DMS114 treated with DMSO at 0.1 percent for 48 hours (cell line): ENCODE results near the gene SFT2D3.

Source experiments
- DNase-seq: peaks from one replicate; lab custom pipeline; 2025; ENCODE audit not compliant: unreplicated experiment; lab: John Stamatoyannopoulos, UW

Gene SFT2D3

DNA sequence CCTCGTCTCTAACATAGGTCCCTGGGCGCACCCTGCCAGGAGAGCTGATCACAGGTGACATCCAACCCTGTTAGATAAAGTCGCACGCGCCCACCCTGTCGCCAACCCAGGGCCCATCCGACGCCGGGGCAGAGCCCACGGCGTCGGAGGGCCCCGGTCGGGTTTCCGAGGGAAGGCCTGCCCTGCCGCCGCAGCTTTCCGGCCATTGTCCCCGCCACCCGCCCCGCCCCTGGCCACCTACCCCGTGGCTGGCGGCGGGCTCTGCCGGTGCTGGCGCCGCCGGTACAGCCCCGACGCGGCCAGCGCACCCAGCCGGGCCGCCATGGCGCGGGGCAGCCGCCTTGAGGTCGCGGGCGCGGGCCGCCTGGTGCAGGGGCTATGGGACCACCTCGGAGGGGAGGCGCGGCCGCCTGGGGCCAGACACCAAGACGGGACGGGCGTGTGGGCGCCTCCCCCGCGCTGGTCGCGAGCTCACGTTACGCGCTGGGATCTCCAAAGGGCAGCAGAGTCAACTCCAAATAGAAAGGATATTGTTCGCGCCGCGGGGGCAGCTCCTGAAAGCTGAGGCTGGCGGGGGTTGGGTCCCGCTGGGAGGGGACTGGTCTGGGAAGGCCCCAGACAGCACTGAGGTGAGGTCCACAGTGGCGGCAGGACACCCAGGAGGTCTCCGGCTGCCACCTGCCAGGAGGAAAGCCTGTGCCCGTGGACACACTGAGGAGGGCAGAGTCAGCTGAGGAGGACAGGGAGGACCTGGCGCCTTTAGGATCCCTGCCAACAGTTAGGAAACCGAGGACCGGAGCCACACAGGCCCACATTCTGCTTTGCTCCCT lies 37.0 kb upstream of the SFT2D3 start:
- DNase-seq: no peak

DNA sequence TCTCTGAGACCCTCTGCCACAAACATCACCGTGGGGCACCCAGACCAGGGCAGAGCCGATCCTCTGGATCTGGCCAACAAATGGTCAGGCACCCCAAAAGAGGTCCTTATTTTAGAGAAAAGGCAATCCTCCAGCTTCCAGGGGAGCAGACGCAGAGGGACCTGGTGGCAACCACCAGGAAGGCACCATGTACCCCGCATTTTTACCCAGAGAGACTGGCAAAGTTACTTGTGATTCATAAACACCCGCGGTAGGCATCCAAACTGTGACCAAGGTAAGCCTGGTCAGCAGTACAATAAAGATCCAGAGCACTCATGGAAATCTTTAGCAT lies 36.4 kb upstream of the SFT2D3 start:
- DNase-seq: no peak

DNA sequence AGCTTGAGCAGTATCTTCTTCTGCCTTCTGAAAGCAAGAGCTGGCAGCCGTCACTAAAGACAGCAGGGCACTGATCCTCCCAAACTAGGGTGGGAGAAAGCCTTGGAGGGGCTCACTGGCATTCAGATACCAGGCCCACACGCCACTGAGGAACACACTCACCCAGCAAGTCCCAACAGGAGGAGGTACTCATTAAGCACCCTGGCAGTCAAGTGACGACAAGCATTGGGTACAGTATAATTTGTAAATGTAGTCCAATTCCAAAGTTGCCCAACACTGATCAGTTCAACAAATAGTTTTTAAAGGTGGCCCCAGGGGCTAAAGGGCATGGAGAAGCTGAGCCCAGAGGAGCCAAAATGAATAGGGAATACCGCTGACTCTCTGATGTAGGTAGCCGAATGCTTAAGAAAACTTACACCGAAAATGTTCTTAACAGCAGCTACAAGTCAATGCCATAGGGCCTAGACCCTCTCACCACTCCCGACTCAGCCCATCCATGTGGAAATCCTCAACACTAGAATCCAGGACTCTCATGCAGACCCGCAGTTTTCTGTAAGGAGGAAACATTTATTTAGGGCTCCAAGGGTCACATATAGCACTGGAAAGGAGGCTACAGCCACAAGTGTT lies 35.9 kb upstream of the SFT2D3 start:
- DNase-seq: no peak

DNA sequence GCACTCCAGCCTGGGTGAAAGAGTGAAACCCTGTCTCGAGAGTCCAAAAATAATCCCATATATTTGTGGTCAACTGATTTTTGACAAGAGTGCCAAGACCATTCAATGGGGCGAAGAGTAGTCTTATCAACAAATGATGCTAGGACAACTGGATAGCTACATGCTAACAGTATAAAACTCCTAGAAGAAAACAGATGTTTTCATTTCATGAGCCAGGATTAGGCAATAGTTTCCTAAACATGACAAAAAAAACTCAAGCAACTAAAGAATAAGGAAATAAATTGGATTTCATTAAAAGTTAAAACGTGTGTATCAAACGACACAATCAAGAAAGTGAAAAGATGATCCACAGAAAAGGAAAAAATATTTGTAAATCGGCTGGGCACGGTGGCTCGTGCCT lies 32.2 kb upstream of the SFT2D3 start:
- DNase-seq: no peak

DNA sequence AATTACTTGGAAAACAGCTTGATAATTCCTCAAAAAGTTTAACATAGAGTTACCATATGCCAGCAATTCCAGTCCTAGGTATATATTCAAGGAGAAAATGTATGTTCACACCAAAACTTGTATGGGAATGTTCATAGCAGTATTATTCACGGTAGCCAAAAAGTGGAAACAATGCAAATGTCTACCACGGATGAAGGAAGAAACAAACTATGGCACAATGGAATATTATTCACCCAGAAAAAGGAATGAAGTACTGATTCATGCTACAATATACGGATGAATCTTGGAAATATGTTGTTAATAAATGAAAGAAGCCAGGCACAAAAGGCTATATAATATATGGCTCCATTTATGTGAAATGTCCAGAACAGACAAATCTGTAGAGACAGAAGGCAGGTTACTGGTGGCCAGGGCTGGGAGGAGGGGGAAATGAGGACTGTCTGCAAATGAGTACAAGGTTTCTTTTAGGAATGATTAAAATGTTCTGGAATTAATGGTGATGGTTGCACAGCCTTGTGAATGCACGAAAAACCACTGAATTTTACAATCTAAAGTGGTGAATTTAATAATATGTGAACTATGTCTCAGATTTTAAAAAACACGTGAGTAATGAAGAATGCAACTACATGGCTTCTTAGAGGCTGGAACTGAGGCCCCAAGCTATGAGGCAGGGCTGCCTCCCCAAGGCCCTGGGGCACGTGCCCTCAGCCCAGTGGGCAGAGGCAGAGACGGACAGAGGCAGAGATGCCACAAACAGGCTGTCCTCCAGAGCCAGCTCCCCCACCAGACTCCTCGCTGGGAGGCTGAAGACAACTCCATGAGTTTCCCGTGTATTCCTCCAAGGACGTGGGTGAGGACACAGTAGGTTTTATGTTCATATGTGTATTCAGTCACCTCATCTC lies 31.0 kb upstream of the SFT2D3 start:
- DNase-seq: no peak

DNA sequence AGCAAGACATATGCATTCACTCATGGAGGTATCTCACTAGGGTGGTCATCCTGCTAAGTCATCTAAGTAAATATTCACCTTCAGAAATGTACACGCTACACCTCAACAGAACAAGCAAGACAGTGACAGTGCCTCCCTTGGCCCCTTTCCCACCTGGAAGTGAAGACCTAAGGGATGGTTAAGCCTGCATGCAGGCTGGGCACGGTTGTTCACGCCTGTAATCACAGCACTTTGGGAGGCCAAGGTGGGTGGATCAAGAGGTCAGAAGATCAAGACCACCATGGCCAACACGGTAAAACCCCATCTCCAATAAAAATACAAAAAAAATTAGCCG lies 30.4 kb upstream of the SFT2D3 start:
- DNase-seq: no peak

DNA sequence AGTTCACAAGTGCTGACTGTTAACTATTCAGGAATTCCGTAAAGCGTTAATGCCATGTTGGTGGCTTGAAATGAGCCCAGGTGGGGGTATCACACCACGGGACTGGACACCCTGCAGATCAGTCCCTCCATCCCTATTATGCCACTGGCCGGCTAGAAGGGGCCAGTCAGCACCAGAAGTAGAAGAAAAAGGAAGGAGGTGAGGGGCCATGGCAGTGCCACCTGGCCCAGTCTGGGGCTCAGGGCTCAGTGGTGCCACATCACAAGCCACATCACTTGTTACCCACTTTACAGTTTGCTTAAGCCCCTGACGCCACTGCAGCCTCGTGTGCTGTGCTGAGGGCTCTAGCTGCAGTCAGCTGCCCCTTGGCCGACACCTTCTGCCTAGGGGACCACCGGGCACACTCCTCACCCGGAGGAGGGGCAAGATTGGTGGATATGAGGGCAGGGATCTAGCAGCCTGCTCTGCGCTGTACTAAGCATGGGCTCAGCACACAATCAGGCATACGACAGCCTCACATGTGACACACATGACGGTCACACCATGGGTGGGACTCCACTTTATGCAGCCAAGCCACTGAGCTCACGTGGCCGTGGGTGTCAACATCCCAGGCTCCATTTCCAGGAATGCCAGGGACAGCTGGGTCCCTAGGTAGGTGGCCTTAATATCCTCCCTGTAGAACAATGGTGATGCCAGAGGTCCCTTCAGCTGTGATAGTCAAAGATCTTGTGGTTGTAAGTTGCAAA lies 29.6 kb upstream of the SFT2D3 start:
- no peak for DNase-seq

DNA sequence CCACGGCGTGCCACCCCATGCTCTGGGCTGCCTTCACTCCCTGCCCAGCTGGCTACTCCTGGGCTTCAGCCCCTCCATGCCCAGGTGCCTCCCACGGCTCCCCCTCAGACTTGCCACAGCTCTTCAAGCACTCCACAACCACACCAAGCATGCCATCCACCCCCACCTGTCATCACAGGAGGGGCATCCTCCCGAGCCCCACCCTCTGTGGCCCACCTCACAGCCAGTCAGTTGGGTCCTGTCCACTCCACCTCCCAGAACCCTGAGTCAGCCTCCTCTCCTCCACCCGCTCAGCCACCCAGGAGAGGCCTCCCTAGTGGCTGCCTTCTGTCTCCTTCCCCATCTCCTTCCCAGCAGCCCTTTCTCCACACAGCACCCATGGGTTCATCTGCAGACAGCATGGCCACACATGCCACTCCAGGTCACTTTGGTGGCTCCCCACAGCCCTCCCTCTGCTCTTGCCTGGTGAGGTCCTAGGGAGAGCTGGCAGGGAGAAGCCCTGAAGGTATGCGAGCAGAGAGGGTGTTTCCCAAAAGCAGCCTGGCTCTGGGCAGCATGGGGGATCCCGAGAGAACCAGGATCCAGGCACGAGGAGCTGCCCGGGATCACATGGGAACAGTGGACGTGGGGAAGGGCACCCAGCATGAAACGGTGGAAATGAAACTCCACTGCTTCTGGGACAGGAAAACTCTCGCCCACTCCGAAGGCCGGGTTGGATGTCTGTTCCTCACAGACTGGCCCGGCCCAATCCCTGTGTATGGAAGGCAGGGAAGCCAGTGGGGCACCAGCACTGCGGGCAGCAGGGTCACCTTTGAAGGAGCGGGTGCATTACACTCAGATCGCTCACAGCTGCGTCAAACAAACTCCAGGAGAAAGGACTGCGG lies 28.7 kb upstream of the SFT2D3 start:
- DNase-seq: no peak

DNA sequence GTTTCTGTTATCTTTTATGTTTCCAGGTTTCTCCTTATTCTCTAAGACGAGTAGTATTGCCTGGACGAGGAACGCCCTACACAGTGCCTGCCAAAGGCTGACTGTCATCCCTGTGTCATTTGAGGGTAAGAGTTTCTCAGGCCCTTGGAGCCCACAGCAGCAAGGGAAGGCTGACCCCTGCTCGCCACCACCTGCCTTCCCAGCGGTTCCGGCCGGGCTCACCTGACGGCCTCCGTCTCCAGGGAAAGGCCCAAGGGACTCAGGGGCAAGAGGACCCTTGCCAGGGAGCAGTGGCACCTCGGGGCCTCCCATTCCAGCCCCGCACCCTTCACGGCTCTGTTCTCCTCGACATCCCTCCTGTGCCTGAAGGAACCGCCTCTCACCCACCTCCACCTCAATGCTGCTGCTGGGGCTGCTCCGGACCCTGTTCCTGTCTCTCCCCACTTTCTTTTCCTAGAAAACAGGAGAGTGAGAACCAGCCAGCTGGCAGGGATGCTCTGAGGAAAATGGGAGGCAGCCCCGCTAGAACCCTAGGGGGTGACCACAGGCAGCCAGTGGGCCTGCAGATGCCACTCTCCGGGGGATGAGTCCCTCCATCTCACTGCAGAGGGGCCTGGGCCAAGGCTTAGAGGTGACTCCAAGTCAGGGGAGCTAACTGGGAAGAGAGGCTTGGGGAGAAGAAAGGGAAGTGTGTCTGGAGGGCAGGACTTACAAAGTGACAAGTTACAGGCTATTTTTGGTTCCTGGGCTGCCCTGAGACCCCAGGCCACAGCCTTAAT lies 27.8 kb upstream of the SFT2D3 start:
- DNase-seq: no peak

DNA sequence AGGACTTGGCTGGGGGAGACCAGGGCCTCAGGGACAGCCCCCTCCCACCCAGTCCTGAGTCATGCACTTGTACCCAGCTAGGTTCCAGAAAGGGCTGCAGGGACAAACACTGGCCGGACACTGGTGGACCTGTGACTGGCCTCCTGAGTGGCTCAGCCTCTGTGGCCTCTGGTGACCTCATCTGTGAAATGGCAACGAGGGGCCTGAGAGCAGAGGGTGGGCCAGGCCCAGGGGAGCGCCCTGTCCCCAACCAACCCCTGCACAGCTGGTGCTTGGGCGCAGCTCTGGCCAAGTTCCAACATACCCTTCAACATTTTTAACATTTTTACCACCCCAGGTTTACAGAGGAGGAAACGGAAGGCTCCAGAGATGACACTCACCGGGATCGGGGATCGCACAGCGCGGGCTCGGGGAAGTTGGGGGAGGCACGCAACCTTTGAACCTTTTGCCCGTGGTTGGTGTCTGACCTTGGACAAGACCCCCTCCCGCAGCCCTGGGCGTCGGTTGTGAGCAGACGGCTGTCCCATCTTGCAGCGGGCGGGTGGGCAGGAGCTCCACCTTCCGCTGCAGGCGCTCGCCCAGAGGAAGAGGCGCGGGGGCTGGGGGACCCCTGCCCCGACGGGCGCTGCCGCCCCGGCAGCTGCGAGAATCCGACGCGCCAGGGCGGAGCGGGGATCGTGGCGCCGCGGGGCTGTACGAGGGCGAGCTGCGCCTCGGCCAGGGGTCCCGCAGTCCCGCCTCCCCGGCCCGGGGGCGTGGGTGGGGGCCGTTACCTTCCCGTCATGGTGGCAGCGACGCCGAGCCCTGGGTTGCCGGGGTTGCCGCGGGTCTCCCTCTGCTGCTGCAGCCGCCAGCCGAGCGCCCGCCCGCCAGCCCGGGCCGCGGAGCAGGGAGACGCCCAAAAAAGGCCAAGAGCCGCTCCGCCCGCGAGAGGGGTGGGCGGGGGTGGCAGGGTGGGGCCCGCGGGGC lies 26.8 kb upstream of the SFT2D3 start:
- no peak for DNase-seq

DNA sequence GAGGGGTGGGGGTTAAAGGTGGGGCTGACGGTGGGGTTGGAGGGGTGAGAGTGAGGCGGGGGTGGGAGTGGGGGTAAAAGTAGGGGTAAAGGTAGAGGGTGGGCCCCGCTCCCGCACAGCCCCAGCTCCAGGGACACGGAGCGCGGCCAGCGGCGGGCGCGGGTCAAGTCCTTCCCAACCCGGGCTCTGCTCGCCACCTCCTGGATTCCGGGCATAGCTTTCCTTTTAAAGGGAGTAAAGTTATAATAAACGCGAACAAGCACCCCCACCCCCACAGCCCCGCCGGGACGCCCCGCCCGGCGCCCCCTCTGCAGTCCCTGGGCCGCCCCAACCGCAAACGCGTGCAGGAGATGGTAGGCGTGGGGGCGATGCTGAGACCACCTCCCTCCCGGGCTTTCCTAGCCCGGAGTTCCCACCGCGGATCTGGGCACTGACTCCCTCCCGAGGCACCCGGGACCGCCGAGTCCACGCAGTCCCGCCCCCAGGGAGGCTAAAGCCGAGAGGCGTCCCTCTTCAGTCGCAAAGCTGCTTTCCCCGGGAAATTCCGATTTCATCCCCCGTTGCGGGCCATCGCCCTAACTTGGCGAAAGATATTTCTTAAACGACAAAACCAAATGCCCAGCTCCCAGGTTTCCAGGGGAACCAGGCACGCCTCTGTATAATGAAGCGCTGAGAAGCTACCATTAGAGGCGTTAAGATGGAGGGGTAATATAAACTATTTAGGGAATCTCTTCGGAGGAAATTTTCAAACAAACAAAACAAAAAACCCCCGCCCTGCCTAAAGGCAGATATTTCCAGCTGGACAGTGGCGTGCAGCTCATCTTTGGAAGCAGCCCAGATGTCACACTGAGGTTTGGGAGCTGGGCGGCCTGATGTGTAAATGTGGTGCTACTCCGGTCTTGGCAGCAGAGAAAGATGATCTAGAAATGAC lies 25.7 kb upstream of the SFT2D3 start, which contains the start of gene LIMS2:
Gene LIMS2, minus strand, starts transcription at position 200 of the 931 bp plus-strand sequence. CDS start 506 bp downstream, outside the sequence.
- no peak for DNase-seq

DNA sequence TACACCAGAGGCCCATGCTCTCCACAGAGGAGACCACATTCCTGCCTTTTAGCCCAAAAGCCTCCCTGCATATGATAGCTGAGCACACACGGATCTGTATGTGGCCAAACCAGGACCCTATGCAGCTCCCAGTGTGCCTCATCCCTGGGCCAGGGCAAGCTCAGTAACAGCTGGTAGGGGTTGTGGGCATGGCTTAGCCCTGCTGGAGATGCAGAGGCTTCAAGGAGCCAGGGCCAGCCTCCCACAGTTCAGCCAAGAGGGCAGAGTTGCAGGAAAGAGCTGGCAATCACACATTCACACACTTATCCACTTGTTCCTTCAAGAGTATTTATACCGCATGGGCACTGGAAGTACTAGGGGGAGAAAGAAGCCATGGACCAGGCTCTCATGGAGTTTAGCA lies 24.4 kb upstream of the SFT2D3 start:
- DNase-seq: no peak

DNA sequence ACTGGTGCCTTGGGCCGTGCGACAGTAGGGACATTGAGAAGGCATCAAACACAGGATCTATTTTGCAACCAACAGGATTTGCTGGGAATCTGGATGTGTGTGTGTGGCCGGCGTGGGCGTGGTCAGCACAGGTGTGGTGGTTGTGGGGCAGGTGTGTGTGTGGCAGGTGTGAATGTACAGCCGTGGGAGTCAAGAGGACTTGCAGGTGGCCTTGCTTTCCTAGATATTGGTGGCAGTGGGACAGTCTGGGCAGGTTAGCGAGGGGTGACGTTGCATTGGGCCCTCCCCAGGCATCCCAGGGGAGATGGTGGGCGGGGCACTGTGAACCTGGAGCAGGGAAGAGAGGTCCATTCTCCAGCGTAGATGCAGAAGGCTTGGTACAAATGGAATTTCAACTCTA lies 22.8 kb upstream of the SFT2D3 start:
- DNase-seq: no peak

DNA sequence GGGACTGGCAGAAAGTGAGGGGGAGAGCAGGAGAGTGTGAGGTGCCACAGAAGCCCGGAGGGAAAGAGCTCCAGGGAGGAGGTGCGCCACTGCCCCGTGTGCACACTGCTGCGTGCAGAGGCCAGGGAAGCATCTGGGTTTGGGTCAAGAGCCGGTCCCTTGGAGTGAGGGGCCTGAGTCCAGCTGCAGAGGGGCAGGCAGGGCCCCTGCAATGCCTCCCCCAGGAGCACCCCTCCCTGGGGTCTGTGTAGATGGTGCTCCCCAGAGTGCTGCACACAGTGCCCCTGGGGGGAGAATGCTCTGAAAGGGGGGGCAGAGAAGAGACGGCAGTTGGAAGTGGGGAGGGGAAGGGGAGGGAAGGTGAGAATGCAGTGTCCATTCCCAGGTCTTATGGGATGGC lies 22.3 kb upstream of the SFT2D3 start:
- DNase-seq: no peak

DNA sequence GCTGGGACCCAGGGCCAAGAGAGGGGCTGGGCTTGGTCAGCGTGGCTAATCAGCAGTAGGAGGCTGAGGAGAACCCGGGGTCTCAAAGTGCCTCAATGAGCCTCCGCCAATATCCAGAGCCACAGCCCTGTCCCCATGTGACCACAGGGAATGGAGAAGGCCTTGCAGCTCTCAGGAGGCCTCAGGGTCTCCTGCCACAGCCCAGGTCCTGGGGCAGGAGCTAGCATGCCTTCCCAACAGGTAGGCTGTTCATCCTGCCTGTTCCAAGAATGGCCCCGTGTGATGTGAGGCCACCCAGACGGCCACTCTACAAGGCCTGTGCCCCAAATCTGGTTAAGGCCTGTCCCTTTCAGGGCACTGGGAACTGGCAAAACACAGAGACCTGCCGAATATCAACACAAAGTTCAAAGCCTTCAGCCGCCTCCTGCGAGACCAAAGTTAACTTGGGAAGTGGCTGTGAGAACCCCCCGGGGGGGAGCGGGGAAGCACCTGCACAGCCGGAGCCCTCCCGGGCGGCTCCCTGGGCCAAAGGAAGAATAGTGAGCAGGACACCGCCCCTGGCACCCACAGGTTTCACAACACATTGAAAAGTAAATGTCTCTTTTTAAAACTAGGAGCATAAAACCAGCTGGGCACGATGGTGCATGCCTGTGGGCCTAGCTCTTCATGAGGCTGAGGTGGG lies 21.5 kb upstream of the SFT2D3 start:
- no peak for DNase-seq

DNA sequence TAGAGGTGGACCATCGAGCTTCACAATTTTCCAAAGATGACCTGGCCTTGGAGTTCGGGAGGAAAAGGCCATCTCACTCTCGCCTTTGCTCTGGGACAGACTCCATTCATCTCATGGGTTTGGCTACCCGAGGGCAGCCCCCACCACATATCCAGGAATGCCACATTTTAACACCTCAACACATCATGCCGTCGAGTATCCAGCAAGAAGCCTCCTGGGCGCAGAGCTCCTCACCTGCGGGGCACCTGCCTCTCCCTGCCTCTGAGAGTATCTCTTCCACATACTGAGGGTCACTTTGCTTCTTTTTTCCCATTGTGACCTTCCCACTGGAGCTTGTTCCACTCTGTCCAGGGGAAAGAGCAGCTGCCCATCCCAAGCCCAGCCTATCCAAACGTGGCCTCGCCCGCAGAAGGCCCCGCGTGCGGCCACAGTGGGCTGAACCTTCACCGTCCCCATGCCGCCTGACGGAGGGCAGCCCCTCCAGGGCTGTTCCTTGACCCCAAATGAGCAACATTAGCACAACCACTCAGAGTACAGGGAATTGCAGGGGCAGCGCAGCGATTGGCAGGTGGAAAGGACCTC lies 20.5 kb upstream of the SFT2D3 start:
- DNase-seq: no peak
